C4-2B (cell line): ENCODE results near the gene LRMDA.

Experiments
- CTCF ChIP-seq: fragments of 450-650 bp; conservative IDR thresholded peaks from 2 replicates; pipeline ENCODE4 v1.5.1; 2017; ENCODE audit warnings: mild to moderate bottlenecking
- ZFX ChIP-seq: fragments of 450-650 bp; IDR thresholded peaks from 2 replicates; pipeline ENCODE4 v1.6.1; 2017

GRCh38 chr10:75507469-75507868, 76.0 kb downstream of the LRMDA start:
- no peak for TF ChIP-seq CTCF
- no peak for TF ChIP-seq ZFX
